Epithelial cell of esophagus (primary cell): Measurements from ENCODE around the gene RNF20.
A peak's percentile ranks its signal among the peaks of the same experiment; 100 is the strongest.

ENCODE experiments used
- DNase-seq: peaks from one replicate; pipeline ENCODE4 v3.0.0; 2010; ENCODE audit warnings: low read depth
- H3K4me3 ChIP-seq: 2 replicates; pipeline ENCODE4 v1.5.1; 2011; ENCODE audit warnings: mild to moderate bottlenecking, low read length, control low read depth
- TF ChIP-seq, protein P1 (sequence below): IDR thresholded peaks from 2 replicates; pipeline ENCODE4 v1.5.1; 2011; ENCODE audit warnings: low read depth, mild to moderate bottlenecking, low read length, control low read depth, inconsistent platforms; ENCODE audit not compliant: insufficient read depth; ENCODE audit errors: missing control alignments

The RNF20 gene

GRCh38 chr9:101533334-101534204 lies at the start of gene RNF20:
RNF20 (plus strand) TSS chr9:101533853; CDS start chr9:101535424, 1,571 bp downstream.
- peak; percentile 99 for DNase-seq
- TF ChIP-seq, protein P1, sequence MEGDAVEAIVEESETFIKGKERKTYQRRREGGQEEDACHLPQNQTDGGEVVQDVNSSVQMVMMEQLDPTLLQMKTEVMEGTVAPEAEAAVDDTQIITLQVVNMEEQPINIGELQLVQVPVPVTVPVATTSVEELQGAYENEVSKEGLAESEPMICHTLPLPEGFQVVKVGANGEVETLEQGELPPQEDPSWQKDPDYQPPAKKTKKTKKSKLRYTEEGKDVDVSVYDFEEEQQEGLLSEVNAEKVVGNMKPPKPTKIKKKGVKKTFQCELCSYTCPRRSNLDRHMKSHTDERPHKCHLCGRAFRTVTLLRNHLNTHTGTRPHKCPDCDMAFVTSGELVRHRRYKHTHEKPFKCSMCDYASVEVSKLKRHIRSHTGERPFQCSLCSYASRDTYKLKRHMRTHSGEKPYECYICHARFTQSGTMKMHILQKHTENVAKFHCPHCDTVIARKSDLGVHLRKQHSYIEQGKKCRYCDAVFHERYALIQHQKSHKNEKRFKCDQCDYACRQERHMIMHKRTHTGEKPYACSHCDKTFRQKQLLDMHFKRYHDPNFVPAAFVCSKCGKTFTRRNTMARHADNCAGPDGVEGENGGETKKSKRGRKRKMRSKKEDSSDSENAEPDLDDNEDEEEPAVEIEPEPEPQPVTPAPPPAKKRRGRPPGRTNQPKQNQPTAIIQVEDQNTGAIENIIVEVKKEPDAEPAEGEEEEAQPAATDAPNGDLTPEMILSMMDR = no peak
- H3K4me3 ChIP-seq = peak within 1 kb of the TSS; percentile 65

DNA sequence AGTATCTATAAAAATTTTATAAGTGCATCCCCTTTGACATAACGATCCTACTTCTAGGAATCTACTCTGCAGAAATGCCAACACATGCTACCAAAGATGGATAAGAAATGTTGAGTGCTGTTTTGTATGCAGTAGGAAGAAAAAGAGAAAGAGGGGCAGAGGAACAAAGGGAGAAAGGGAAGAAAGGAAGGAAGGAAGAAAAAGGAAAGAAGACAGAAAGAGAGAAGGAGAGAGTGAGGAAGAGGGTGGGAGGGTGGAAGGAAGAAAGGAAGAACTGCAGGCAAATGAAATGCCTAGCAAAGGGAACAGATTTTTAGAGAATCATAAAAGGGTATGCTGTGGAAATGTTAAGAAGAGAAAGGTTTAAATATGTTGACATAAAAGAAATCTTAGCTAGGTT lies 49.6 kb upstream of the RNF20 start:
- DNase-seq = no peak
- no peak overlapping the region for H3K4me3 ChIP-seq
- TF ChIP-seq, protein P1 = no peak

- peak; percentile 36 for DNase-seq
- H3K4me3 ChIP-seq = peak overlapping the region; percentile 73
- TF ChIP-seq, protein P1 = no peak
Measured at GRCh38 chr9:101485924-101486692, 47.5 kb upstream of the RNF20 start.

GRCh38 chr9:101486693-101487442 lies 46.8 kb upstream of the RNF20 start:
- DNase-seq = peak; percentile 71
- peak overlapping the region; percentile 73 for H3K4me3 ChIP-seq
- TF ChIP-seq, protein P1 = no peak

DNA sequence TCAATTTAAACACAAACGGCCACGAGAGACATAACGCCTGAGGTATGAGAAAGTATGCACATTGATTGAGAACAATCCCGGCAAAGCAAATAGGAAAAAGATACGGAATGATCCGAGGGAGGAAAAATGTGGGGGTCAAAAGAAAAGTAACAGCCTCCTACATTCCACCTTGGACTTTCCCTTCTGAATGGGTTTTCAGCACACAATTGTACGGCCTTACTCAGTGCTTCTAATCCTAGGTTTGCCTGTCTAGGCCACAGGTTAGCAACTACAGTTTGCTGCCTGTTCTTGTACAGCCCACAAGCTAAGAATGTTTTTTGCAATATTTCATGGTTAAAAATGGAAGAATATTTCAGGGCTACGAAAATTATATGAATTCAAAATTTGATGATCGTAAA lies 46.2 kb upstream of the RNF20 start:
- TF ChIP-seq, protein P1 = no peak
- peak overlapping the region; percentile 73 for H3K4me3 ChIP-seq
- DNase-seq = no peak

DNA sequence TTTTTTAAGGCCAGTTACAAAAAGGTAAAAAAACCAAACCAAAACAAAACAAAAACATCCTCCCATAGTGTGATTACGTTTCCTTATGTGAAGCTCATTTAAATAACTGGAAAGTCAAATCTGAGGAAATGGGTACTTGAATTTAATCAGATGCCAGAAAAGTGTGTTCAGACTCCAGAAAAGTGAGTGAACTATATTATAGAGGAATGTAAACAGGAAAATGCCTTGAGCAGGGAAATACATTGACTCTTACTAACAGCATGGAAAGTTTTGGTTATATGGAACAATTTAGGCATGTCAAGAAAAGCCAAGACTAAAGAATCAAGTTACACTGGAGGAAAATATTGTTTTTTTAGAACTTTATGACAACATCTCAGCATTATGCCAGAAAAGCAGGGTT lies 37.8 kb upstream of the RNF20 start:
- TF ChIP-seq, protein P1 = no peak
- DNase-seq = peak; percentile 46
- no peak overlapping the region for H3K4me3 ChIP-seq
